ENCODE measurements around the gene CAB39L.

The CAB39L gene

GRCh38 chr13:49320975-49321374, 122.9 kb downstream of the CAB39L start:
- Histone ChIP-seq H3K4me3 (no peak overlapping the region), H3K27ac (no peak overlapping the region)

GRCh38 chr13:49319951-49320350, 123.9 kb downstream of the CAB39L start:
- H3K27ac ChIP-seq, result no peak overlapping the region
- no peak overlapping the region for H3K4me3 ChIP-seq

GRCh38 chr13:49319551-49319950, 124.3 kb downstream of the CAB39L start:
- H3K4me3 ChIP-seq, result no peak overlapping the region
- H3K27ac ChIP-seq, result peak overlapping the region in 1 of 21 experiments; percentile 26

GRCh38 chr13:49315756-49316482, 127.9 kb downstream of the CAB39L start:
- Histone ChIP-seq H3K27ac (peak overlapping the region in 1 of 21 experiments; percentile 33), H3K4me3 (no peak overlapping the region)

GRCh38 chr13:49315036-49315565, 128.8 kb downstream of the CAB39L start:
- Histone ChIP-seq H3K4me3 (no peak overlapping the region), H3K27ac (peak overlapping the region in 7 of 21 experiments; percentile 8 to 81 (median 73))

GRCh38 chr13:49314344-49314882, 129.5 kb downstream of the CAB39L start:
- H3K4me3 ChIP-seq, result no peak overlapping the region
- H3K27ac ChIP-seq, result peak overlapping the region in 19 of 21 experiments; percentile 7 to 88 (median 63)

- no peak overlapping the region for H3K4me3 ChIP-seq
- no peak overlapping the region for H3K27ac ChIP-seq
Observed at GRCh38 chr13:49311816-49312215, 132.0 kb downstream of the CAB39L start.

GRCh38 chr13:49310251-49310650, 133.6 kb downstream of the CAB39L start:
- Histone ChIP-seq H3K4me3 (no peak overlapping the region), H3K27ac (peak overlapping the region in 3 of 21 experiments; percentile 42 to 81 (median 56))

GRCh38 chr13:49308921-49309408, 134.9 kb downstream of the CAB39L start:
- H3K4me3 ChIP-seq, result no peak overlapping the region
- peak overlapping the region in 16 of 21 experiments; percentile 31 to 81 (median 68) for H3K27ac ChIP-seq

- Histone ChIP-seq H3K27ac (peak overlapping the region in 17 of 21 experiments; percentile 18 to 81 (median 68)), H3K4me3 (no peak overlapping the region)
Observed at GRCh38 chr13:49308097-49308875, 135.6 kb downstream of the CAB39L start.

GRCh38 chr13:49307365-49307764, 136.5 kb downstream of the CAB39L start:
- Histone ChIP-seq H3K4me3 (no peak overlapping the region), H3K27ac (peak overlapping the region in 18 of 21 experiments; percentile 18 to 81 (median 68))

GRCh38 chr13:49305792-49306425, 138.0 kb downstream of the CAB39L start:
- Histone ChIP-seq H3K4me3 (no peak overlapping the region), H3K27ac (peak overlapping the region in 4 of 21 experiments; percentile 9 to 48 (median 20))

- peak overlapping the region in 4 of 21 experiments; percentile 19 to 63 (median 34) for H3K27ac ChIP-seq
- no peak overlapping the region for H3K4me3 ChIP-seq
Observed at GRCh38 chr13:49304763-49305700, 138.8 kb downstream of the CAB39L start.

GRCh38 chr13:49304356-49304755, 139.5 kb downstream of the CAB39L start:
- Histone ChIP-seq H3K27ac (peak overlapping the region in 4 of 21 experiments; percentile 32 to 63 (median 47)), H3K4me3 (no peak overlapping the region)

- peak overlapping the region in 5 of 21 experiments; percentile 5 to 63 (median 32) for H3K27ac ChIP-seq
- no peak overlapping the region for H3K4me3 ChIP-seq
Observed at GRCh38 chr13:49303533-49304252, 140.2 kb downstream of the CAB39L start.

GRCh38 chr13:49302817-49303216, 141.0 kb downstream of the CAB39L start:
- Histone ChIP-seq H3K27ac (peak overlapping the region in 1 of 21 experiments; percentile 5), H3K4me3 (no peak overlapping the region)

GRCh38 chr13:49302222-49302621, 141.6 kb downstream of the CAB39L start:
- Histone ChIP-seq H3K4me3 (no peak overlapping the region), H3K27ac (peak overlapping the region in 3 of 21 experiments; percentile 4 to 29 (median 7))
